ENCODE measurements around the gene DHRS1. TPM values are rescaled to one million over a fixed set of nuclear protein-coding genes. Genes with fewer than 3 reads are reported as not detected.

Gene DHRS1
- total and polyA plus RNA-seq, 3 donors from 2014 or later, result 19.2 to 24.6 (median 22.5) TPM

DNA sequence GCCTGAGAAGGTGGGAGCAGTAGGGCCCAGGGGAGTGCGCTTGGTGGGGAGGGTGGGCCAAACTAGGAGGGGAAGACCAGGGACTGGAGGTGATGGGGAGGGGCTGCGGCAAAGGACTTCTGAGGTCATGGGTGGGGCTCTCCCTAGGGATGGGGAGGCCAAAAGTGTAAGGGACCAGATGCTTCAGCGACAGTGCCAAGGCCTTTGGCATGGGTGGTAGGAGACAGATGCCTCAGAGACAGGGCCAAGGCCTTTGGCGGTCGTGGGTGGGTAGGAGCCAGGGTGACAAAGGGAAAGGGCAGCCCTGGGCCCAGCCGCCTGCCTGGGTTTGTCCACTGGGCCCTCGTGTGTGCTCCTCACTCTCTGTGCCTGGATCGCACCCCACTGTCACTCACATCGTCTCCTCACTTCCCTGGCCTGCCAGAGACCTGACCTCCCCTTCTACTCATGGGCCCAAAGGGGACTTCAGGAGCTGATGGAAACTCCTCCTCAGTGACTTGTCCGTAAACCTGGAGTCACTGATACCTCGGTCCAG is 15.0 kb downstream of the DHRS1 start:
- 80 to 85% methylated on average over 9 to 11 of the region's 11 CpGs for WGBS, 2 donors
- TF ChIP-seq POLR2A (IDR thresholded peaks at IDR 0.05), result no peak
- TF ChIP-seq CTCF (IDR thresholded peaks at IDR 0.05), result no peak
- intact Hi-C loops (cut with DNase I; ENCODE audit: low total_unique reads), result no loop called here
- Histone ChIP-seq H3K27me3 (no peaks in the 10 kb centered on the region), H3K36me3 (ENCODE audit: low read depth, missing control alignments) (no peaks in the 10 kb centered on the region), H3K9me3 (no peaks in the 10 kb centered on the region), H3K4me1 (no peaks in the 10 kb centered on the region), H3K4me3 (no peak overlapping the region), H3K27ac (no peak overlapping the region)
- no peak for DNase-seq

DNA sequence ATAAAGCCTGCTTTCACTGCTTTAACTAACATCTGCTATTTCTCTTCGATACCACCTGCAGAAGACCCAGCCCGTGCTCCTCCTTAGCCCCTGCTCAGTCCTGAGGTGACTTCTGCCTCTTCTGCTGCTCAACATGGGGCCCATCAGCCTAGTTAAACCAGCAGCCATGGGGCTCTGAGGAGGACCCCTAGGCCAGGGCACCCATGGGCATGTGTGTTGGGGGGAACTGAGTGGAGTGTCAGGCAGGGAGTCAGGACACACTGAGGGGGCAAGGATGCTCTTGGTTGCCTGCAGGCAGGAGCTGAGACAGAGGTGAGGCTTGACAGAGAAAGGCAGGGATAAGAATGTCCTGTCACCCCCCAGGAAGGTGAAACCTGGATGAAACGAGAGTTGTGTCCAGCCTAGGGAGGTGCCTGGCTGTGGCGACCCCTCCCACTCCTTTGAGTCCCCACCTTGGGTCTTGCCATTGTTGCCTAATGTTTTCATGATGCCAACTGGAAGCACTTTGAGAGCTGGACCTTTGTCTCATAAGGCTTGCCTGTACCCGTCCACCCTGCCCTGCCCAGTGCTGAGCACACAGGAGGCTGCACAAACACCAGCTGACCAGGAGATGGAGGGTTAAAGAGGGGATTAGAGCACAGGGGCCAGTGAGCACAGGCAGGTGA is 15.7 kb downstream of the DHRS1 start:
- TF ChIP-seq POLR2A (IDR thresholded peaks at IDR 0.05) (no peak), CTCF (IDR thresholded peaks at IDR 0.05) (no peak)
- Histone ChIP-seq H3K4me1 (no peaks in the 10 kb centered on the region), H3K36me3 (ENCODE audit: low read depth, missing control alignments) (no peaks in the 10 kb centered on the region), H3K27me3 (no peaks in the 10 kb centered on the region), H3K4me3 (no peak overlapping the region), H3K9me3 (no peaks in the 10 kb centered on the region), H3K27ac (no peak overlapping the region)
- DNase-seq, result no peak
- WGBS, 2 donors, result 89 to 92% methylated on average over 5 of the region's 5 CpGs
- intact Hi-C loops (cut with DNase I; ENCODE audit: low total_unique reads), result no loop called here

GRCh38 chr14:24282736-24283135 is 16.8 kb downstream of the DHRS1 start:
- no peaks in the 10 kb centered on the region for H3K36me3 ChIP-seq (ENCODE audit: low read depth, missing control alignments)
- intact Hi-C loops (cut with DNase I; ENCODE audit: low total_unique reads), result no loop called here

GRCh38 chr14:24281636-24282035 is 17.9 kb downstream of the DHRS1 start:
- no peak for DNase-seq
- Histone ChIP-seq H3K27ac (no peak overlapping the region), H3K4me1 (no peaks in the 10 kb centered on the region), H3K9me3 (no peaks in the 10 kb centered on the region), H3K27me3 (no peaks in the 10 kb centered on the region), H3K4me3 (no peak overlapping the region), H3K36me3 (ENCODE audit: low read depth, missing control alignments) (no peaks in the 10 kb centered on the region)
- intact Hi-C loops (cut with DNase I; ENCODE audit: low total_unique reads), result no loop called here
- TF ChIP-seq POLR2A (IDR thresholded peaks at IDR 0.05) (no peak), CTCF (IDR thresholded peaks at IDR 0.05) (no peak)
- 80 to 85% methylated on average over 7 of the region's 7 CpGs for WGBS, 2 donors

More at GRCh38 chr14:24282736-24283135, 16.8 kb downstream of the DHRS1 start:
- TF ChIP-seq CTCF (IDR thresholded peaks at IDR 0.05) (no peak), POLR2A (IDR thresholded peaks at IDR 0.05) (no peak)
- H3K4me3 ChIP-seq, result no peak overlapping the region
- 73 to 83% methylated on average over 2 to 3 of the region's 3 CpGs for WGBS, 2 donors
- H3K4me1 ChIP-seq, result no peaks in the 10 kb centered on the region
- no peak overlapping the region for H3K27ac ChIP-seq
- no peak for DNase-seq
- H3K9me3 ChIP-seq, result no peaks in the 10 kb centered on the region
- no peaks in the 10 kb centered on the region for H3K27me3 ChIP-seq

All from testis (tissue), 3 donors.